ENCODE results near the gene CFAP300.
A peak's percentile ranks its signal among the peaks of the same experiment; 100 is the strongest.

Gene CFAP300

DNA sequence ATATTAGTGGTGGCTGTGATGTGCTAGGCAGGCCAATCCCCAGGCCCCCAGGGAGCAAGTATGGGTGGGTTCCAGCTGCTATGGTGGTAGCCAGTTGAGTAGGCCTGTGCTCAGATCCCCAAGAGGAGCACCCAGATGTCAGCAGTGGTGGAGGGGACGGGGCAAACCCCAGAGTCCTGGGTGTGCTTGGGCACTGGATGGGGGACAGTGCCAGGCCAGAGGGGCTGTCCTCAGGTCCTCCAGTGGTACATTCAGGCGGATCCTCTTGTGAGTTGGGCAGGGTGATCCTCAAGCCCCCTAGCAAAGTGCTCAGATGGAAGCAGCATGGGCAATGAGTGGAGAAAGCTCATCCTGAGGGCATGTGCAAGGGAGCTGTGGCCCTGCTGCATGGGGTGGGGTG lies 26.0 kb downstream of the CFAP300 start:
- DNase-seq (ENCODE audit: low read depth), result no peak

DNA sequence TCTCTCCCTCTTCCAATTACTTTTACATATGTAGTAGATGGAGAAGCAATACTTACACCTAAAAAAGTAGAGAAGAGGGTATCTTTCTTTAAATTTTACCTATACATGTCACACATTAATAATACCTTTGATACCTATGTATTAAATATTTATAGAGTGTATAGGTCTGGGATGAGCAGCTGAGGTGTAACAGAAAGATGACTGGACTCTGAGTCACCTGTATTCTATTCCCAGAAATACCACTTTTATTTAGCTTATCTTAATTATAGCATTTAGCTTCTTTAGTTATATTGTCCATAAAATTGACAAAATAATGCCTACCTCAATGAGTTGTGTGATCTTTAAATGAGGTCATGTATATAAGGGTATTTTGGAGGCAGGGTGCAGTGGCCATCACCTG lies 32.4 kb downstream of the CFAP300 start:
- DNase-seq (ENCODE audit: low read depth), result no peak

DNA sequence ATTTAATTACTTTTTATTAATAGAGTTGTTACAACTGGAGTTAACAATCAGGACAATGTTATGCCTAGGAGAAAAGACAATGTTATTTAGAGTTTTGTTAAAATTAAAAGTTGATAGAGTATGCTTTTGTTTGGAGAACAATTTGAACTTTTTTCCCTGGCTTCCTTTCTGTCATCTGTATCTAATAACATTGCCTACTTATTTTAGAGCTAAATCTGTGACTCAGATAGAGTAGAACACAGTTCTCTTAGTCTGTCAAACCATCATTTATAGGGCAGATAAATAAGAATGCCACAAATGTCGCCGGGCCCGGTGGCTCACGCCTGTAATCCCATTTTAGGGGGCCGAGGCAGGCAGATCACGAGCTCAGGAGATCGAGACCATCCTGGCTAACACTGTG lies 34.1 kb downstream of the CFAP300 start:
- no peak for DNase-seq (ENCODE audit: low read depth)

- no peak for DNase-seq (ENCODE audit: low read depth)
Measured at GRCh38 chr11:102085864-102086551, 38.8 kb downstream of the CFAP300 start.

DNA sequence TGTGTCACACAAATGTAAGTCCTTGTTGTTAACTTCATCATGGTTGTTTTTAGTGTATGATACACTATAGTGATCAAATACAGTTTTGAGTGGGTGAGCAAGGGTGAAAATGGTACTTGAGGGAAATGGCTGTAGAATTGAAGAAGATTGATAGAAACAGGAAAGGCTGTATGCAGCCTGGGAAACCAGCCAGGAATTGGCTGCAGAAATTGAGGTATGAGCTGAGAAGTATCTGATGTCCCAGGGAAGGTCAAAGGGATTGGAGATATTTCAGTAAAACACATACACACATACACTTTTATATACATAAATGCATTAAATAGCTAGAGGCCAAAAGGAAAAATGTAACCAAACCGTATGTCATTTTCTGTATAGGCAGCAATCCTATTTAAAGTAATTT lies 49.9 kb downstream of the CFAP300 start:
- no peak for DNase-seq (ENCODE audit: low read depth)

GRCh38 chr11:102099755-102100154 lies 52.5 kb downstream of the CFAP300 start:
- DNase-seq (ENCODE audit: low read depth), result no peak

GRCh38 chr11:102108734-102109440 lies 61.6 kb downstream of the CFAP300 start:
- DNase-seq (ENCODE audit: low read depth), result no peak

GRCh38 chr11:102109896-102110760 lies 62.9 kb downstream of the CFAP300 start, which contains the start of gene YAP1:
YAP1 (plus strand) TSS chr11:102110447; CDS start chr11:102110849, 402 bp downstream.
- peak; percentile 24 for DNase-seq (ENCODE audit: low read depth)

GRCh38 chr11:102110761-102111010 lies 63.4 kb downstream of the CFAP300 start:
- DNase-seq (ENCODE audit: low read depth), result no peak

GRCh38 chr11:102111011-102111786 lies 64.0 kb downstream of the CFAP300 start:
- DNase-seq (ENCODE audit: low read depth), result no peak

GRCh38 chr11:102111787-102112508 lies 64.7 kb downstream of the CFAP300 start:
- no peak for DNase-seq (ENCODE audit: low read depth)

- no peak for DNase-seq (ENCODE audit: low read depth)
Measured at GRCh38 chr11:102112509-102112821, 65.2 kb downstream of the CFAP300 start.

- no peak for DNase-seq (ENCODE audit: low read depth)
Measured at GRCh38 chr11:102114032-102114431, 66.8 kb downstream of the CFAP300 start.

DNA sequence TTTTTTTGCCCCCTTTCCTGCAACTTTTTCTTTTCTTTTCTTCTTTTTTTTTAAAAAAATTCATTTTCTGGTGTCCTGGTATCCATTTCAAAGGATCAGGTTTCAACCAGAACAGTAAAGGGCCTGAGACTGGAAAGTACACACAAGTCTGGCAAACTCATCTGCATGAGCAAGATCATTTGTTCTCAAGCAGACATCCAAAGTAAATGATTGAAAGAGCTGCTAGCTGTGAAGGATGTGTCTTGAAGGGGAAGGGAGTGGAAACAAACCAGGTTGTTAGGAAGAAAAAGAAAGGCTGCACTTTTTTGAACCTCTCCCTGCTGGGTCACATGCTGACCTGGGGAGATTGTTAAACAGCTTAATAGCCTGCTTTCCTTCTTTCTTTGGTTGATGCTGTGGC lies 68.3 kb downstream of the CFAP300 start:
- no peak for DNase-seq (ENCODE audit: low read depth)

- DNase-seq (ENCODE audit: low read depth), result no peak
Measured at GRCh38 chr11:102116453-102117205, 69.4 kb downstream of the CFAP300 start.

GRCh38 chr11:102117472-102118113 lies 70.4 kb downstream of the CFAP300 start:
- no peak for DNase-seq (ENCODE audit: low read depth)

- DNase-seq (ENCODE audit: low read depth), result no peak
Measured at GRCh38 chr11:102118937-102119336, 71.7 kb downstream of the CFAP300 start.

GRCh38 chr11:102119997-102120396 lies 72.8 kb downstream of the CFAP300 start:
- DNase-seq (ENCODE audit: low read depth), result no peak

DNA sequence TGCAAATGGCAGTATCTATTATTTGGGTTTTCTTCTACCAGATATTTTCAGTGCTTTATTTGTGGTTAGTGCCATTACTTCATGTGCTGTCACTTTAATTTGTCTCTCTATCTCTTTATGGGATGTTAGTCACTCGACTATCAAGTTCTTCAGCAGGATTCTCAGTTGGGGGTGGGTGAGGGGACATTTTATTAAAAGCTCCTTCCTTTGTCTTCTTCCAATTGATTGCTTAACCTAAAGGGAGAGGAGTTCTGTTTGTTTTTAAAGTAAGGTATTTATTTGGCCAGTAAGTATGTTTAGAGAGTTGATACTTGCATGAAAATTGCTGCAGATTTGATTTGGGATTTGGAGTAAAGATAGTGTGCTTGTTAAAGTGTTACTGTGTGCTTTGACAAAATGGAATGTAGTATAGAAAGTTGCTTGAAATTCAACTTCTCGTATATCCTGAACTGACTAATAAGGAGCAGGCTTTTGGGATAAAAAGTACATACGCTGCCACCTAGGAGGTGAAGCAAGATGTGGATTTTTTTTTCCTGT lies 73.3 kb downstream of the CFAP300 start:
- no peak for DNase-seq (ENCODE audit: low read depth)

GRCh38 chr11:102121329-102121728 lies 74.1 kb downstream of the CFAP300 start:
- no peak for DNase-seq (ENCODE audit: low read depth)

Data from activated gamma-delta T cell treated with anti-CD3 and anti-CD28 coated beads, Interleukin-2, amount 50 U/mL, for 16 hours (primary cell).